NCI-H446 (cell line): Measurements from ENCODE around the gene WDR91.

Experiments
- DNase-seq, 2 experiments: peaks; one replicate each; lab custom pipeline; 2025; lab: John Stamatoyannopoulos, UW

The WDR91 gene

DNA sequence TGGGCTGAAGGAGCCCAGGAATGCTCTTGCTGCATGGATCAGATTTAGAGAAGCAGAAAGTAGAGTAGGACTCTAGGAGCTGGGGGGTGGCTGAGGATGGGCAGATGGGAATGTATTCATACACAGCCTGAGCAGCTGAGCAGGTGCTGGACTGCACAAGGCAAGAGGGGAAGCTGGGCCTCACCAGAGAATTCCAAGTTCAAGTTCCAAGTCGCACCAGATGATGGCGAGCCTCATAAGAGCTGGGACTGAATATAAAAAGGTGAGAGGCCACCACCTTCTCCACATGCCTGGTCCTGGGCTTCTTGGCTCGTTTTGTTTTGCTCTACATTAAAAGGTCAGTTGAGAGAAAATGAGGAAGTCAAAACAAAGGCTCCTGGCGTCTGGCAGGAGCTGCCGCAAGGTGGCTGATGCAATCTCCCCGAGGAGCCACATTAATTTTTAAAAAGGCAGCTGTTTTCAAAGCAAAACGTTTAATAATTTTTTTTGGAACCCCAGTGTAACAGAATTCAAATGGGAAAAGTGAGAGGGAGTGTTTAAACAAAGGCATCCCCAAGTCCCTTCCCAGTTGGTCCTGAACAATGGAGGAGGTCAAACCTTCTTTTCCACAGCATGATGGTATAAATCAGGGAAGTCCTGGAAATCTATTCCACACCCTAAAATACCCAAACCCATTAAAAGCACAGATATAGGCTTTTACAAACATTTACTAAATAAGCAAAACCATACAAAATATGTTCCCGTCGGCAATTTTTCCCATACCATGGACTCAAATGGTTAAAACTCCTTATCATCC, 50.3 kb downstream of the WDR91 start:
- no peak for DNase-seq

DNA sequence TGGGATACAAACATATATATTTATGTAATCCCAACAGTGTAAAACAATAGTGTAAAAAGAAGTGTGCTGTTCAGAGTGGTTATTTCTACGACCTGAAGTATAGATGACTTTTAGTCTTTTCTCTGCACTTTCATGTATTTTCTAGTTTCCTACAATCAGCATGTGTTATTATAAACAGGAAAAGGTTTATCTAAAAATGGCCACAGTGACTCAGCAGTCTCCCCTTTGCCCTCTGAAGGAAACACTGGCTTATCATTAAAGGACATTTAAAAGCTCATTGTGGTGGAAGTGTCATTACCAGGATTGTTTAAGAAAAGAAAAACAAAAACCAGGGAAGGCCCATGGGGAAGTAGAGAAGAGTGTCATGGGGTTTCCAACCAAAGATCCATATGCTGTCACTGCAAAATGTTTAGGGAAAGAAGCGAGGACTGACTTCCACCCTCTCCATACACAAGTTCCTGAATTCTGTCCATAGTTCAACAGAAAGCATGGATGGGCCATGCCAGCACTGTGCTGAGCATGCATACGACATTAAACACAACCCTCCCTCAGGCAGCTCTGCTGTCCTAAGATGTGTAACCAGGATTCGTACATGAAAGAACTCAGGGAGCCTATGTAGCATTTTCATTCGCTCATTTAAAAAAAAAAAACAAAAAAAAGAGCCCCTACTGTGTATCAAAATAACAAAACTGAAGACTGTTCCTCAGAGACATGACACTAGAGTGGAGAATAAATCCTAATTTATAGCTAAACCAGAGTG, 51.0 kb downstream of the WDR91 start:
- no peak for DNase-seq

DNA sequence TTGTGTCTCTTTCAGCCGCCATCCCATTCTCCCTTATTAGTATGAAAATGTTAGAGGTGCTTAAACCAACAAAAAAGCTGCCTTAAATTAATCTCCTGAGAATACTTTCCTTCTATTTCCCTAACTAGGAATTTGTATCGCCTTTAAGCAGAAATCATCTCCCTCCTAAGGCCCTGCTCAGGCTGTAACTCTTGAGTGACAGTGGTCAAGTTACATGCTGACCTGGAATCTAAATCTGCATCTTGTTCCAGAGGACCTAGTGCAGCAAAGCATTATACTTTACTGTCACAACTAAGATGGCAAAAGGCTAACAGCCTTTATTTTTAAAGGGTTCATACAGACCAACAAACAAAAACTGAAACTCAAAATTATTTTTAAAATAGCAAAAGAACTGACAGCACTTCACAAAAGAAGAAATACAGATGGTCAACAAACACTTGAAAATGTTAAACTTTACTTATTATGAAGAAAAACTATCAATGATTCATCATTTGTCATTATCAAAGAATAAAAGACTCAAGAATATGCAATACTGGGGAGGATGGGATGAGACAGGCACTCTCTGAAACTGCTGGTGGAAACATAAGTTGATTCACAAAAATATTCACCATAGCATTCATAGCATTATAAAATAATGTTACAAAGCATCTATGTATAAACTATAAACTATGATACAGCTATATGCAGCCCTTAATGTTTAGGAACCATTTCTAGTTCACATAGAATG, 51.8 kb downstream of the WDR91 start:
- no peak for DNase-seq

DNA sequence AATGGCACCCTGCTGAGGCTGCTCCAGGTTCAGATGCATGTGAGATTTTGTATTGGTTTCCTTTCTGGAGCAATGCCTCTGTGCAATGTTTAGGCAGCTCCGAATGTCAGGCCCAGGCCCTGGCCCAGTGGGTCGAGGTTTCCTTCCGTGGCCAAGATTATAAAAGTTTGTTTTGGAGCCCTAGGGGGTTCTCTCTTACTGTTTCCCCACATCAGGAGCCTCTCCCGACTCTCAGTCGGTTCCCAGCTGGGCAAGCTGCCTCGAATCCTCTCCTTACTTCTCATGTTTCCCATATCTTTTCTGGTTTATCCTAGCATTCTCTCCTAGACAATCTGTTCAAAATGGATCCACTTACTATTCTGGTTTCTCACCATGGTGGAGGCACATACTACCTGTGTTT, 52.5 kb downstream of the WDR91 start:
- no peak for DNase-seq

DNA sequence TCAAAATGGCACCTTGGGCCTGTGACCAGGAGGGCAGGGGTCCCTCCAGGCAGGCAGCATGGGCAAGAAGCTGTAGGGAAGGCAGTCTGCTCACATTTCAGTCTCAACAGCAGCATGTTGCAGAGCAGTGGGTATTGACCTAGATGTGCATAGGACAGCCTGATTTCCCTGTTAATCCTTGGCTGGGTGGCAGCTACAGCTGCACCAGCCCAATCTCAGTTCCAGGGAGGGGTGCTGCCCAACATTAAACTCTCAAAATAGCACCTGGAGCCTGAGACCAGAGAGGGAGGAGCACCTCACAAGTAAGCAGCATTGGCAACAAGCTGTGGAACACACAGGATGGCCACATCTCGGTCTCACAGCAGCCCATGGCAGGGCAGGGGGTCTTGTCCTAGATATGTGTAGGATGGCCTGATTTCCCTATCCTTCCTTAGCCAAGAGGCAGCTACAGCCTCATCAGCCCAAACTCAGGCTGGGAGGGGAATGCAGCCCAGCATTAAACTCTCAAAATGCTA, 53.1 kb downstream of the WDR91 start:
- no peak for DNase-seq

DNA sequence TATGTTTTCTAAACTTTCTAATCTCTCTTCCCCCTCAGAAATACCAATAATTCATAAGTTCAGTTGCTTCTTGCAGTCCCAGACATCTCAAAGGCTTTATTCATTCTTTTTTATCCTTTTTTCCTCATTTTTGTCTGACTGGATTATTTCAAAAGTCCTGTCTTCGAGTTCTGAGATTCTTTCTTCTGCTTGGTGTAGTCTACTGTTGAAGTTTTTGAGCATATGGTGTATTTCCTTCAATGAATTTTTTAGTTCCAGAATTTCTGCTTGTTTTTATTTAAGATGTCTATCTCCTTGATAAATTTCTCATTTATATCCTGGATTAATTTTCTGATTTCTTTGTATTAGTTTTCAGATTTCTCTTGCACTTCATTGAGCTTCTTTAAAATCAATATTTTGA, 55.0 kb downstream of the WDR91 start:
- no peak for DNase-seq

DNA sequence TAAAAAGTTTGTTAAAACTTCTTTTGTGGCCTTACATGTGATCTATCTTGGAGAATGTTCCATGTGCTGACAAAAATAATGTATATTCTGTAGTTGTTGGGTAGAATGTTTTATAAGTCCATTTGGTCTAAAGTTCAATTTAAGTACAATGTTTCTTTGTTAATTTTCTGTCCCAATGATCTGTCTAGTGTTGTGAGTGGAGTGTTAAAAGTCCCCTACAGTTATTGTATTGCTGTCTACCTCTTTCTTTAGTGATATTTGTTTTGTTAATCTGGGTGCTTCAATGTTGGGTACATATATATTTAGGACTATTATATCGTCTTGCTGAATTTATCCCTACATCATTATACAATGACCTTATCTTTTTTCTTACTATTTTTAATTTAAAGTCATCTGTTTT, 56.6 kb downstream of the WDR91 start:
- no peak for DNase-seq

DNA sequence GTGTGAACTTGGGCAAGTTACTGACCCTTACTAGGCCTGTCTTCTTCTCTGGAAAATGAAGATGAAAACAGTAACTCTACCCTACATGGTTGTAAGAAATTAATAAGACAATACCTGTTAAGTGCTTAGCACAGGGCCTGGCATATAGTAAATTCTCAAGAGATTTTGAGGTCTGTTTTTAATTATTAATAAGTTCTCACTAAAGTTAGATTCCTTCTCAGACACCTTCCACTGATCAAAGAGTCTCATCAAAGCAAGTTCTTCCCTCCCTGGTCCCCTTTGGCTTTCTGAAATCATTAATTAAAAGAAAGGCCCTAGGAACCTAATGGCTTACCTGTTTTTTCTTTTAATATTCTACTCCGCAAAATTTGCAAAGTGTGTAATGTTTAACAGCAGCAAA, 58.9 kb downstream of the WDR91 start:
- no peak for DNase-seq

DNA sequence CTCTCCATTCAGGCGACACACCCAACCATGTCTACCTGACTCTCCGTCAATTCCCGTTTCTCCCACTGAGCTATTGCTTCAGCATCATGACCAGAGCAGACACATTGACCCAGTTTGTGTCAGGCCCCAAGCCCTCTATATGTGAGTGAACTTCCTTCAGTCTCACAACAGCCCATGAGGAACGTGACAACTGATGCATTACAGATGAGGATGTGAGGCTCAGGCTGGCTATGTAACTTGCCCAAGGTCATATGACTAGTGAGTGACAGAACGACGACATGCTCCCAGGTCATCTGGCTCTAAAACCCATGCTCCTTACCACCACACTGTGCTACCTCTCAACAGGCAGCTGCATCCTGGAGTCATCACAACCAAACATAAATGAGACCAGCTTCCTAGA, 59.8 kb downstream of the WDR91 start:
- DNase-seq = no peak

DNA sequence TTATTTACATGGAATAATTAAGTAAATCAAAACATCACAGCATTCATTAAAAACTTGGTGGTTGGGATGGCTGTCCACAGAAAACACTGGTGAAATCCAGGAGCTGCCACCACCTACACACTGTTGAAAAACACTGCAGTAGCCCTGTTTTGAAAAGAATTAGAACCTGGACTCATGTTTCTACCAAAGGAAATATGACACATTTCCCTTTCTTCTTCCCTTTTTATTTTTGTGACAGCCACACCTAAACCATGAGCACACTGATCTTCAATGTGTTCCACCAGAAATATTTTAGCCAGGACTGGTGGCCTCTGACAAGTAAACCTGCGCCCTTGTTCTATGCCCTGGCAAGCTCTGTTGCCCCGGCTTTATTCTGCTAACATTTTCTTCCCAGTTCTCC, 60.2 kb downstream of the WDR91 start:
- no peak for DNase-seq

DNA sequence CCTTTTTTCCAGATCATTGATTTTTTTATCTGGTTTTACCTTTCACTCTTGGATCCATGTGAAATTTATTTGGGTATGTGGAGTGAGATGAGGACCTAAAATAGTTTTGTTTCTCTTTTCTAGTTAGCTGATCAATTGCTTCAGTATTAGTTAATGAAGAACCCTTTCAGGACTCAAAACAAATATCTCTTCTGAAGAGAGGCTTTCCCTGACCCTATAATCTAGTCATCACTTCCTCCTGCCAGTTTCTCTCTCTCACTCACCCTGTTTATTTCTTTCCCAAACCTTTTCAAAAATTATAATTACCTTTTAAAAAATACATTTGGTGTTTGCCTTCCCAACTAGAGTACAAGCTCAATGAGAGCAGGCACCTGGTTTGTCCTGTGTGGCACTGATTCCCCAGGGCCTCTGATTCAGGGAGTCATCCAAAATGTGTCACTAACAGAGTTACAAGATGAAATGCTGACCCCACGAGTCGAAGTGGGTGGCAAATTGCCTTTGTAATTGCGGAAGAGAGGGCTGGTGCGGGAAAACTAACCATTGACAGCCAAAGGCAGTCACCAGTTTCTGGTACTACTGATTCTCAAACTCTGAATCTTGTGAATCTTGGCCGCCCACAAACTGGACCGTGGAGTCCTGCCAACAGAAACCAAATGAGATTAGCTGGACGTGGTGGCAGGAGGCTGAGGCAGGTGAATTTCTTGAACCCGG, 61.1 kb downstream of the WDR91 start:
- no peak for DNase-seq

DNA sequence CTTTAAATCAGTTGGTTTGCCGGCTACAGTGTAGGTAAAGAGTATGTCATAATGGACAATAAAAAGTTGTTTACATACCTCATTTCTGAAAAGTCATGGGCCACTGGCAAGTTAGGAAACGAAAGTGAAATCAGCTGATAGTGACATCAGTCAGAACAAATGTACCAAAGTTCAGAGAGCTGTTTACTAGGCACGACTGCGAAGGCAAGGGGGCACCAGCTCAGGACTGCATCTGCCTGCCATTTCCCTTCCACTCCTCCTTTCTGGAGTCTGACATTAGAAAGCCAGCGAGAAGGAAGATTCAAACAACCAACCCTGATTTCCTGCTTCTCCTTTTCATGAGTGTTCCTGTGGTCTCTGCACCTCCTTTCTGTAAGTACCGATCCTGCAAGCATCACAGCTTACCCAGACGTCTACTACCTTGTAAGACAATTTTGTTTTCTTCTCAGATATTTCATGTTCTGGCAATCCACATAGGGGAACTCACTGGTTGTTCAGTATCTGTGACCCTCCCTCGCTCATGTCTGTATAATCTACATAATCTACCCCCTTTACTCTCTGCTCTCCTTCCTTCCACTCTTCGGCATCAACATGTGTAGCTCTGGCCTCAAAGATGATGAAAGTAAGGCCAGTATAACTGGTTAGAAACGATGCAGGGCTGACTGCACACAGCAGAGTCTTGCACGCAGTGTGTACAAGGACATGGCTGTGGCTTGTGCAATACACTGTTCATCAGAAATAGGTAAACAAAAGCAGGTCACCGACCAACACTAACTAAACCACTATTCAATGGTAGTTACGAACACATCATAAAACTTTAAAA, 63.2 kb downstream of the WDR91 start, which contains the start of gene TMEM140:
Gene TMEM140 (plus strand): TSS at position 174 of the 823 bp plus-strand sequence. CDS start 16,370 bp downstream, outside the sequence.
- DNase-seq = no peak

DNA sequence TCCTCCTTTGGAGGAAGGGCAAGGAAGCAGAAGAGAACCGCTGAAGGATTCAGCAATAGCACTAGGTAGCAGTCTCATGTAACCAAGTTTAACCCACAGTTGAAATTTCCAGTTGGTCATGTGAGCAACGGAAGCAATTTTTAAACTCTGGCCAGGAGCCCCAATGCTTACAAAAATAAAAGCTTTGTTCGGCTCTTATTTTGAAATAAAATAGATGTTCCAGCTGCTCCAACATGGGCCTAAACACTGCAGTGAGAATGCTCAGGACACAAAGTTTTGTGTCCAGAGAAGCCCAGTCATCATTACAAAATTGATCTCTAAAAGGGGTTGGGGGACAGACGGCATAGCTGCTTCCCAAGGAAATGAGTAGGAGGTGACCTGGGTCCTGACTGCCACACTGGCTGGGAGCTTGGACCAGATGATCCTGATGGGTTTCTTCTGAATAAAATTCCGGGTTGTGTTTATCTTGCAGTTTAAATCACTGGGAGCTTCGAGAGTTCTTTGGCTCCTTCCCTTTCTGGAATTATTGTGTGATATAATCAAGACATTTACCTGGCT, 63.9 kb downstream of the WDR91 start:
- DNase-seq = no peak

DNA sequence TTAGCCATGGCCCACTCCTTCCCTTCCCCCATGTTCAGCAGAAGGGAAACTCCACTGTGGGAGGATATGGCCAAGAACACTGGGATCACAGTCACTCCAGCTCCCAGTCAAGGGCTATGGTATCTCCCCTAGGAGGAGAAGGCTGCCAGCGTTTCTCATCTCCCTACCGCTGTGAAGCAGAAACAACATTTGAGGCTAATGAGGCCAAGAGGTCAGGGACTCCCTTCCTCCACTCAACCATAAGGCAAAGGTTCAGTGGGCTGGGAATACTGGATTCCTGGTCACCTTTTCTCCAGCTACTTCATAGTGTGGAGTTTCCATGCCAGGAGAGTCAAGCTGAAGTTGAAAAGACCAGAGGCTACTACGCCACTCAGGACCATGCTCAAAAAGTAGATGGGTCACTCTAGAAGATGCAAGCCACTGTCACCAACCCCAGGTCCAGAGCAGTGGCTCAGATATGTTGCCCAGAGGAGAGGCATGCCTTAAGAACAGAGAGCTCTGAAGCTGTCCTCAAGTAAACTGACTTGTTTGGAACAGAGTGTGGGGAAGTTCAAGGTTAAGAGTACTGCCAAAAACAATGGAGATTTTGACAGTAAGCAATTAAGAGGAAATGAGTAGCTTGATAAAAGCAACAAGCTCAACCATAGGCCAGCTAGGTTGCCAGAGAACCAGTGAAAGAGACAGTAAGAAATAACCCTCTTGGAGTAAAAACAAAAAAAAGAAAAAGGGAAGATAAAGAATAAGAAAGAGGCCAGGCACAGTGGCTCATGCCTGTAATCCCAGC, 67.2 kb downstream of the WDR91 start:
- DNase-seq = no peak
